Liver (tissue), 3 donors: ENCODE measurements around the gene TERT.

Experiments used
- GABPA ChIP-seq, 2 donors: IDR thresholded peaks in 1 of 2; conservative IDR thresholded peaks in 1 of 2; 2 replicates each; pipeline ENCODE4 v1.6.1; 2016; ENCODE audit warnings: antibody characterized with exemption in 2 of 2, mild to moderate bottlenecking in 1 of 2, moderate library complexity in 1 of 2
- JUND ChIP-seq, 2 donors: IDR thresholded peaks; 2 replicates each; pipeline ENCODE4 v1.6.1; 2016; ENCODE audit warnings: antibody characterized with exemption in 2 of 2
- TF ChIP-seq, protein P1 (sequence below): fragments of 150-350 bp; IDR thresholded peaks from 2 replicates; pipeline ENCODE4 v1.5.1; 2017; ENCODE audit warnings: improper control_type of control experiment, low read depth, low read length; ENCODE audit not compliant: missing input control
- TF ChIP-seq, protein P2 (sequence below): IDR thresholded peaks from 2 replicates; pipeline ENCODE4 v1.6.1; 2016; ENCODE audit warnings: antibody characterized with exemption
- donor health status: healthy.
- donor health status: healthy.

DNA sequence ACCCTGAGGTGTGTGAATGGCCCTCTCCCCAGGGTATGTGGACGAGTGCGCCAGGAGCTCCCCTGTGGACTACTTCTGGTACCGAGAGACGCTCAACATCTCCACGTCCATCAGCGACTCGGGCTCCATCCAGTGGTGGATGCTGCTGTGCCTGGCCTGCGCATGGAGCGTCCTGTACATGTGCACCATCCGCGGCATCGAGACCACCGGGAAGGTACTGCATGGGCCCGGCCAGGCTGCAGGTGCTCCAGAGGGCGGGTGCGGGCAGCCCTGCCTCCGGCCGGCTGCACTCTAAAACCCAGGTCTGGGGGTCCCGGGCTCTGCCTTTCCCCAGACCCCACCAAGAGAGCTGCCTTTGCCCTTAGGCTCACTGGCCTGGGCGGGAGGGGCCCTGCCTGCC, 82.6 kb downstream of the TERT start:
- TF ChIP-seq, protein P1, sequence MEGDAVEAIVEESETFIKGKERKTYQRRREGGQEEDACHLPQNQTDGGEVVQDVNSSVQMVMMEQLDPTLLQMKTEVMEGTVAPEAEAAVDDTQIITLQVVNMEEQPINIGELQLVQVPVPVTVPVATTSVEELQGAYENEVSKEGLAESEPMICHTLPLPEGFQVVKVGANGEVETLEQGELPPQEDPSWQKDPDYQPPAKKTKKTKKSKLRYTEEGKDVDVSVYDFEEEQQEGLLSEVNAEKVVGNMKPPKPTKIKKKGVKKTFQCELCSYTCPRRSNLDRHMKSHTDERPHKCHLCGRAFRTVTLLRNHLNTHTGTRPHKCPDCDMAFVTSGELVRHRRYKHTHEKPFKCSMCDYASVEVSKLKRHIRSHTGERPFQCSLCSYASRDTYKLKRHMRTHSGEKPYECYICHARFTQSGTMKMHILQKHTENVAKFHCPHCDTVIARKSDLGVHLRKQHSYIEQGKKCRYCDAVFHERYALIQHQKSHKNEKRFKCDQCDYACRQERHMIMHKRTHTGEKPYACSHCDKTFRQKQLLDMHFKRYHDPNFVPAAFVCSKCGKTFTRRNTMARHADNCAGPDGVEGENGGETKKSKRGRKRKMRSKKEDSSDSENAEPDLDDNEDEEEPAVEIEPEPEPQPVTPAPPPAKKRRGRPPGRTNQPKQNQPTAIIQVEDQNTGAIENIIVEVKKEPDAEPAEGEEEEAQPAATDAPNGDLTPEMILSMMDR, result no peak
- TF ChIP-seq JUND (IDR thresholded peaks at IDR 0.05) (no peak), GABPA (IDR thresholded peaks at IDR 0.05 in 1 of 2, conservative IDR thresholded peaks at IDR 0.05 in 1 of 2) (no peak)
- TF ChIP-seq, protein P2, sequence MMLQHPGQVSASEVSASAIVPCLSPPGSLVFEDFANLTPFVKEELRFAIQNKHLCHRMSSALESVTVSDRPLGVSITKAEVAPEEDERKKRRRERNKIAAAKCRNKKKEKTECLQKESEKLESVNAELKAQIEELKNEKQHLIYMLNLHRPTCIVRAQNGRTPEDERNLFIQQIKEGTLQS, result no peak
